ENCODE data around the gene RIPK3.
"Not testable (repeated sequence)": the region's sequence is repeated elsewhere in the genome, so short reads cannot be mapped to it uniquely, and the experiment has no call there.

Gene RIPK3

DNA sequence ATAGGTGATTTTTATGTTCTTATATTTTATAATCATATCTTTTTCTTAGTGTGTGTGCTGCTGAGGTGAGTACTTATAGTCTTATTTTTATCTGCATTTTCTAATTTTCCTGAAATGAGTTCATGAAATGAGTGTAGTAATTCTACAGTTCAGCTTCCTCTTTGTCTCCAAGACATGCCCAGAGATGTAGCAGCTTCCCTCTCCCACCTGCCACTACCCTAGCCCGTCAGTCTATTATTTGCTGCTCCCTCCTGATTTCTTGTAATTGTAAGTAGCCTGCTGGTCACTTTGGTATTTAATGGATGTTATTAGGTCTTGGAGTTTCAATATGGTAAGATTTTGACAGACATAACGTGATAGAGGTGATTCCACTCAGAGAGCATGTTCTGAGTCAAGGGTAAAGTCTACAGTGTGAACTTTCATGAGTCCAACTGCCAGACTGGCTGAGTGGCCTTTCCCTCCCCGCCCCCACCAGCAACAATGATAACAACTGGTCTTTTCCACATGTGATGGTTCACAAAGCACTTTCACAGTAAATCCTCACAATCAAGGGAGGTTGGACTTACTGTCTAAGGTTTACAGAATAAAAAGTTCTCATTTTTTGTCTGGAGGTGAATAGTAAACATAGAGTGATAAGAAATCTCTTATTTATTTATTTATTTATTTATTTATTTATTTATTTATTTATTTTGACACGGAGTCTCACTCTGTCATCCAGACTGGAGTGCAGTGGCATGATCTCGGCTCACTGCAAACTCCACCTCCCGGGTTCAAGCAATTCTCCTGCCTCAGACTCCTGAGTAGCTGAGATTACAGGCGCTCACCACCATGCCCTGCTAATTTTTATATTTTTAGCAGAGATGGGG lies 4.2 kb upstream of the RIPK3 start:
- DNase-seq (ENCODE audit: low read depth) = no peak

DNA sequence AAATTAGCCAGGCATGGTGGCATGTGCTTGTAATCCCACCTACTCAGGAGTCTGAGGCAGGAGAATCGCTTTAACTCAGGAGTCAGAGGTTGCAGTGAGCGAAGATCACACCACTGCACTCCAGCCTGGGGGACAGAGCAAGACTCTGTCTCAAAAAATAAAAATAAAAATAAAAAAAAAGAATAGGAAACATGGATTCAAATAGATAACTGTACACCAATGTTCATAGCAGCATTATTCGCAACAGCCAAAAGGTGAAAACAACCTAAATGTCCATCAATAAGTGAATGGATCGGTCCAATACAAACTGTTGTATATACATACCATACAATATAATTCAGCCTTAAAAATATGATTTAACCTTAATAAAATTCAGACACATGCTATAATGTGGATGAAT lies 3.1 kb upstream of the RIPK3 start:
- DNase-seq (ENCODE audit: low read depth) = no peak

DNA sequence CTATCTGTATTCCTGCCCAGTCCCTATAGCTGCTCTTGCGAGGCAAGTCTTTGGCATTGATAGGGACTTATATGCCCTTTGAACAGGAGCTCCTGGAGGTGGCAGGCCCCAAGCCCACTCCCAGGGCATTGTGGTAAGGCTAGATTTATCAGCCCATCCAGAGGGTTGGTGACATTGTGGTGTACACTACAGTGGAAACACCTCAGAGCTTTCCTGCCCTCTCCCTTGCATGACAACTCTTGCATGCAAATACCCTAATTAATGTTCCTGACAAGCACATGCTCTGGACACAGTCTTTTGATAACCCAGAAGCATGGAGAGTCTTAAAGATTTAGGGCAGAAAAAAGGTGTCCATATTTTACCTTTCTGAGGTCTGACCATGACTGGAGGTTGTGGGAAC lies 815 bp upstream of the RIPK3 start:
- no peak for DNase-seq (ENCODE audit: low read depth)

DNA sequence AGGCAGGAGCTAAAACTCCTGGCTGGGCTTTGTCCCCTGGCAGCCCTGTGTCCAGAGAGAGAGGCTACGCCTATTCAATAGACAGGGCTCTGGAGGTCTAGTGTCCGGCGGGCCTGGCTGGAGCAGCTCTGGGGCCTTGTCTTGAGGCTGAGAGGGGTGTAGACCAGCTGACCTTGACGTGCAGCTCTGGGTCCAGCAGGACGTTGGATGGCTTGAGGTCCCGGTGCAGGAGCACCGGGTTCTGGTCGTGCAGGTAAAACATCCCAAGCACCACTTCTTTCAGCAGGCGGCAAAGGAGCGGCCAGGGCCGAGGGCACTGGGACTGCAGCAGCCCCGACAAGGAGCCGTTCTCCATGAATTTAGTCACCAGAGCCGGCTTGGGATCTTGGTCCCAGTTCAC lies 948 bp downstream of the RIPK3 start:
- DNase-seq (ENCODE audit: low read depth) = no peak

DNA sequence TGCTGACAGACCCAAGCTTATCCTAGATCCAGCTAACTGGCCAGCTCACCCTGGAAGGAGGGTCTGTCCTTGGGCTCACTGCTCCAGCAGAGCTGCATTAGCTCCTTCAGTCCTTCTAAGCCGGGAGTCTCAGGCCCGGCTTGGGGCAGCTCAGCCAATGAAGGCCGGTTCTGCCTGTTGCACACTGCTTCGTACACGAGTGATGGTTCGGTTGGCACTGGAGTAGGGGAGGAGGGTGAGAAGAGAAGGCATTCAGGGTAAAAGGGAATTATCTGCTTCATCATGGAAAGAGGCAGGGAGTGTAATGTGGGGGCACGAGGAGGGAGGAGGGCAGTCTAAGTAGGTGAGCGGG lies 2.0 kb downstream of the RIPK3 start:
- DNase-seq (ENCODE audit: low read depth) = no peak

DNA sequence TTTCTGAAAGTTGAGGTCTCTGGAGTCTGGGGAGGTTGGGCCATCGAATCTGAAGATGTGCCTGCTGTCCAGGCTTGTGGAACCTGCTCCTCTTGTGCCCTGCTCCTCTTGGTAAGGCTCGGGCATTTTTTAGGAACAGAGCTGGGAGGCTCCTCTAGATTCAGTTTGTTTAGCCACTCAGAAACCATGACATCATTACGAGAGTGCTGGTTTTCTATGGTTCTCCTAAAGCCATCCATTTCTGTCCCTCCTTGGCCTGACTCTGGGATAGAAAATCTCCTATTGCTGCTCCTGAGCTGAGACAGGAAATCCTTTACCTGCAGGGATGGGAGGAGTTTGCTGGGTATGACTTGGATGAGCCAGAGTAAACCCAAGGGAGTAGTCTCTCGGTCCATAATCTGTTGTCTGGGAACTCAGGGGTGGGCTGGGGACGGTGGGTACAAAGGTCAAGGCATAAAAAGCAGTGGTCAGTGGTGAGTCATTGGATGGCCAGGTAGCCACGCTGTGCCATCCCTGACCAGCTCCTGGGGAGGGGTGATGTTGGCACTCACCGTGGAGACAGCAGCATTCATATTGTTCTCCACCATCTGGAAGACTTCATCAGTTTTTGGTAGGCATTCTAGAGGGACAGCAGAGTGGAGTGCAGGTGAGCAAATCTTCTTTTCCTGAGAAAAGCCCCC lies 2.5 kb downstream of the RIPK3 start:
- DNase-seq (ENCODE audit: low read depth) = no peak

DNA sequence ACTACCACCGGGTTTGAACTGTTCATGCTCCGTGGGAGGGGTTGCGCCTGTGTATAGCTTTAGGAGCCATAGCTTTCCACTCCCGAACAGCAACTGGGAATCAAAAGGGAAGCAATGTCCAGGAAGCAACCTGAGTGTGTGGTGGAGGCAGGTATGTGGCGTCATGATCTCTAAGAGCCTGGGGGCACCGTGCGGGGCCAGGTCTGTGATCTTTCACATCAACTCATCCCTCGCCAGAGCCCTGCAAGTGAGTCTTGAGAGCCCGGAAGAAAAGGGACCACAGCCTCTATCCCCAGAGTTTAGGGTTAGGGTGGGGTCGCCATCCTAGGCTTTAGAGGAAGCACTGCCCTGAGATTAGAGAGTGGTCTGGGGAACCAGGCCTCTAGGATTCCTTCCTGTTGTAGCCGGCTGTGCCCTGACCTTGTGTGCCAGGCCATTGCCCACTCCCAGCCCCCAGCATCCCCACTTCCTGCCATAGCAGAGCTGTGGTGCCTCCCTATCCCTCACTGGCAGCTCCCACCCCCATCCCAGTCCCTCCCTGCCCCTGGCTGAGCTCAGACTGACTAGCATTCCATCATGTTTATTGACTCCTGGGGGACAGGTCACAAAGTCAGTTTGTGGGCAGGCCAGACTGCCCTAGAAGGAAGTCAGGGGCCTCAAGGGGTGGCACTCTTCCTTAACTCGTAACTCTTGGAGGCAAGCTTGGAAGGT lies 4.2 kb downstream of the RIPK3 start:
- DNase-seq (ENCODE audit: low read depth) = no peak

DNA sequence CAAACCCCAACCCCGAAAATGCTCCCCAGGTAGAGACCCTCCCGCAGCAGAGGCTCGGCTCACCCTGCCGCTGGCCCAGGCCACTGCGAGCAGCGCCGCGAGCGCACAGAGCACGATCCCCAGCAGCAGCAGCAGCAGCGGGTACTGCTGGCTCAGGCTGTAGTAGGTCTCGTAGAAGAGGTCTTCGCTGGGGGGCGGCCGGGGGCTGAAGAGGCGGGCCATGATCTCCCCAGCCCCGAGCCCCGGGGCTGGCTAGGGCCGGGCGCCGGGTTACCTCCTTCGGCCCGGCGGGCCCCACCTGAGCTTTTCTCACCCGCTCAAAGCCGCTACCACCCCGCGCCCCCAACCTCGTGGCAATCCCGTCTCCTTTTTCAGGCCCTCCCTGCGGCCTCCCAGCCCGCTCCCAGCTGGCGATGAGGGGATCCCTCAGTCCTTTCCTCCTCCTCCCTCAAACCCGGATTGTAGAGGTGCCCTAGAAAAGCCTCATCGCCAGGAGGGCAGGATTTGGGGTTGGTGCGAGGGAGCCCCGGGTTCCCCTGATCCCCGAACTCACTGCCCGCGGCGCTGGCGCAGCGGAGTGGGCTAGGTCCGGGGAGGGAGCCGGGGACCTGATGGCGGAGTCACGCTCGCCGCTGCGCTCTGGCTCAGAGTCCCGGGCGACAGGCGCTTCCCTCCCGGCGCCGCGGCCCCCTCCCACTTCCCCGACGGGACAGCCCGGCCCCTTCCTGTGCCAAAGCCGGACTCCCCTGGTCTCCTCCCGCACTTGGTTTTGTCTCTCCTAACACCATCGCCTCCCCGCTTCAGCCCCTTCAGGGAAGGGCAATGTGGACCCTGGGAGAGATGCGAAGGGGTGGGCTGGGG lies 5.1 kb downstream of the RIPK3 start, which contains the start of gene ADCY4:
TSS of gene ADCY4 (minus strand) at position 641 of the 861 bp plus-strand sequence. CDS start at position 222, 419 bp downstream.
- no peak for DNase-seq (ENCODE audit: low read depth)

GRCh38 chr14:24332268-24332993 lies 7.4 kb downstream of the RIPK3 start:
- no peak for DNase-seq (ENCODE audit: low read depth)

GRCh38 chr14:24331731-24332267 lies 8.0 kb downstream of the RIPK3 start:
- no peak for DNase-seq (ENCODE audit: low read depth)

DNA sequence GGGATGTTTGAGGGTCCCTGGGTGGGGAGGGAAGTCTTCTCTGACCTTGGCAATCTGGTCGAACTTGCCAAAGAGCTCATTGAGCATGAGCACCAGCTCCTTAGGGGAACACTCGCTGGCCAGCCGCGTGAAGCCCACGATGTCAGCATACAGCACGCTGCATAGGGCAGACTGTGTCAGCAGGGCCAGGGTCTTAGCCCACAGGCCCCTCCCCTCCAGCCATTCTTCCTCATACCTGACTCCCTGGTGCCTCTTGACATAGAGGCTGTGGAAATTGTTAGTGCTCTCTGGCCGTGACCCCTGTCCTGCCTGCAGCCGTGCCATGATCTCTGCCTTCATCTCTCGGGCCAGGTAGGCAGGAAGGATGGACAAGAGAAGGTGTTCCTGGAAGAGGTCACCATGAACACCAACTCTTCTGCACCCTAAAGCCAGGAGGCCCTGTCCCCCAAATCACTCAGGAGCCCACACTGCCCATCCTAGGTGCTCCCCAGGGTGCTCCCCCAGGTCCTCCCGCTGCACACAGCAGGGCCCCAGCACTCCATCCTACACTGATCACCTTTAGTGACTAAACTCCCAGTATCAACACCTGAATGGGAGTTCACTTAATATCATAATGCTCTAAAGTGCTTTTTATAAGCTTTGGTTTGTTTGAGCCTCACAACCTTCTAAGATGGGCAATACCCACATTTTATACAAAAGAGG lies 8.7 kb downstream of the RIPK3 start:
- DNase-seq (ENCODE audit: low read depth) = no peak

DNA sequence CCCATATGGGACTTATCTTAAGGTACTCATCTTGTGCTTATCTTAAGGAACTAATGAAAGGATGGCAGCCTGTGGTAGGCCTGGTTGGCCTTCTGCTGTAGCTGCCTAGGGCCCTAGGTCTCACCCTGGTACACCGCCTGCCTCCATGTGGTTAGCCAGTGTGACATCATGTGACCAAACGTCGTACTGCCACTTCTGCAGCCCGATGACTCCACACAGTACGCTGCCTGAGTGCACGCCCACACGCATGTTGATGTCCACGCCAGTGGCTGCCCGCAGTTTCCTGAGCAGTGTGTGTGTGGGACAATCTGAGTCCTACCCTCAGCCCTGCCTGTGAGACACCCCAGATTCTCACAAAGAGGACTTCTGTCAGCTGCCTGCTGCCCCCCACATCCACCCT lies 10.1 kb downstream of the RIPK3 start:
- DNase-seq (ENCODE audit: low read depth) = no peak

- DNase-seq (ENCODE audit: low read depth) = no peak
Observed at GRCh38 chr14:24329073-24329663, 10.6 kb downstream of the RIPK3 start.

DNA sequence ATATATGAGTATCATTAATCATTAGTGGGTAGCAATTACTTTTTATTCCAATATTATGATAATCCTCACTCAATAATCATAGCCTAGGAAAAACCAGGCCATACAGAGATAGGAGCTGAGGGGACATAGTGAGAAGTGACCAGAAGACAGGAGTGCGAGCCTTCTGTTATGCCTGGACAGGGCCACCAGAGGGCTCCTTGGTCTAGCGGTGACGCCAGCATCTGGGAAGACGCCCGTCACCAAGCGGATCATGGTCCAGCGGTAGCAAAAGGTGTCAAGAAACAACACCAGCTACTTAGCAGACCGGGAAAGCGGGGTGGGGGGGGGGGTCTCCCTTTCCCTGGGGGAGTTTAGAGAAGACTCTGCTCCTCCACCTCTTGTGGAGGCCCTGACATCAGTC lies 11.9 kb downstream of the RIPK3 start:
- DNase-seq (ENCODE audit: low read depth) = not testable (repeated sequence)

GRCh38 chr14:24327303-24327702 lies 12.5 kb downstream of the RIPK3 start:
- no peak for DNase-seq (ENCODE audit: low read depth)

- no peak for DNase-seq (ENCODE audit: low read depth)
Observed at GRCh38 chr14:24325963-24326362, 13.8 kb downstream of the RIPK3 start.

DNA sequence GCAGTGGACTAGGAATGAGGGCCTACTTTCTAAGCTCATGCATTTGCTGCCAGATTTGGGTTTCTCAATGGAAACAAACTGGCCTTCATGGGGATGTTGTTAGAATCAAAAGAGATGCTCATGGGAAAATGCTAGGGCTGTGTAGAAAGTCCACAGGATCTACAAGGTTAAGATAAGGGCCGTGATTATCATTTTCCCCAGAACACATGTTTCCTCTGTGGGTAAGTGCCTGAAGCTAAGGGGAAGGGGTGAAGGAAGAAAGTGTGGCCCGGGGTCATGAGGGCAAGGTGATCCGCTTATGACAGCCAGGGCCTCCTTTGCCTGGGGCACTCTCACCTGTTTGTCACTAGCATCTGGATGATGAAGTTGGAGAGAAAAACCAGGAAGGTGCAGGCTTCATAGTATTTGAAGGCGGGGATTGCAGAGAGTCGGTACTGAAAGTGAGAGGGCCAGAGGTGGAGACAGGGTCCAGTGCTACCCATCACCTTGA lies 14.7 kb downstream of the RIPK3 start:
- no peak for DNase-seq (ENCODE audit: low read depth)

DNA sequence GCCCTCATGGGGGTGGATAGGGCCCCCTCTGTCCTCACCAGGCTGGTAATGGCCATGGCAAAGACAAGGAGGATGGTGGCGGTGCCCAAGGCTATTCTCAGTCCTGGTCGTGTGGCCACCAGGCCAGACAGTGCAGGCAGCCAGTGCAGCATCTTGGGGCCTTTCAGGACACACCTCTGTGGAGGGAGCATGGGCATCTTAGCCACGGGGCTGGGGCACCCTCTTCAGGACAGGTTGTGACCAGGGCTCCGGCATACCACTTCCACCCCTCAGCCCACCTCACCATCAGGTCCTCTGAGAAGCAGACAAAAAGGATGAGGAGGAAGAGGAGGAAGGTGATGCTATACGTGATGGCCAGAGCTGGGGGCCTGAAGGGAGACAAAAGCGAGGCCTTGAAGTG lies 15.8 kb downstream of the RIPK3 start:
- no peak for DNase-seq (ENCODE audit: low read depth)

DNA sequence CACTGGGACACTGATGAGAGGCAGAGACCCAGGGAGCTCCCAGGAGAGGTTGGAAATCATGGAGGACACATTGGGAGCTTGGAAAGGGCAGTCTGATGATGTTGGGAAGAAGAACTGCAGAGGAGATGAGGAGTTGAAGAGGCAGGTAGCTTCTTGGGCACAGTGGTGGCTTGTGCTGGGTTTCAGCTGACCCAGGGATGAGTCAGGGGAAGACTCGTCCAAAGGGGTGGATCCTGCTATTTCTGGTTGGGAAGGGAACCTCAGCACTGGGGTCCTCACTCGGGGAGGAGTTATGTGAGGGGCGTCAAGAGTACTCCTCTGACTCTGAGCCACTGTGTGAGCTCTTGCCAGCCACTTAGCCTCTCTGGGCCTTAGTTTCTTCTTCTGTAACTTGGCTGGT lies 16.4 kb downstream of the RIPK3 start:
- DNase-seq (ENCODE audit: low read depth) = no peak

DNA sequence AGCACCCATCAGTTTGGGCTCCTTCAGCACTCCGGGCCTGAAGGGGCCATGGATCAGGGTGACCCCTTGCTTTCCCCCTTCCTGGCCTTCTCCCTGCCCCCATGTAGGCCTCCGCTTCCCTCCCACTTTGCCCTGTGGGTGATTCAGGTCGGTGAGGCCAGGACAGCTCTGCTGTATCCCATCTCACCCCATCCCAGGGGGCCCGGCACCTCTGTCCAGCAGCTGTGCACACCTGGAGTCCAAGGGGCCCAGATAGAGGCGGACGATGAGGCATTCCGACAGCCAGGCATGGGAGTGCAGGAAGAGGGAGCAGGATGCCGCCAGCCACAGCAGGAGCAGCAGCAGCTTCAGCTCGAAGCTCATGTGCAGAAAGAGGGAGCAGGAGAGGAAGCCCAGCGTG lies 17.1 kb downstream of the RIPK3 start:
- no peak for DNase-seq (ENCODE audit: low read depth)

All from HS-5 (cell line).